Loucy (cell line): ENCODE measurements around the gene CBX7.

Experiments
- H2AFZ ChIP-seq: fragments of 200-600 bp; sonication (generic); 2 replicates; pipeline ENCODE4 v1.6.0; 2016; ENCODE audit warnings: antibody characterized with exemption, mild to moderate bottlenecking, low read length, moderate library complexity
- H3F3A ChIP-seq: fragments of 200-600 bp; 2 replicates; pipeline ENCODE4 v1.6.0; 2016; ENCODE audit warnings: antibody characterized with exemption, low read depth, mild to moderate bottlenecking
- H3K27me3 ChIP-seq: fragments of 200-600 bp; sonication (generic); 2 replicates; pipeline ENCODE4 v1.6.1; 2014; ENCODE audit warnings: low read length, mild to moderate bottlenecking; ENCODE audit not compliant: insufficient read depth, poor library complexity, severe bottlenecking
- H3K36me3 ChIP-seq: fragments of 200-600 bp; sonication (generic); 2 replicates; pipeline ENCODE4 v1.6.1; 2016; ENCODE audit warnings: low read length; ENCODE audit not compliant: insufficient read depth
- H3K4me1 ChIP-seq: fragments of 200-600 bp; sonication (generic); 2 replicates; pipeline ENCODE4 v1.5.1; 2014; ENCODE audit warnings: low read length, mild to moderate bottlenecking; ENCODE audit not compliant: insufficient read depth, poor library complexity, severe bottlenecking
- H3K4me2 ChIP-seq: fragments of 200-600 bp; sonication (generic); 2 replicates; pipeline ENCODE4 v1.6.0; 2014; ENCODE audit warnings: antibody characterized with exemption, low read length, low read depth, mild to moderate bottlenecking; ENCODE audit not compliant: poor library complexity, severe bottlenecking
- H3K4me3 ChIP-seq: fragments of 200-600 bp; sonication (generic); 2 replicates; pipeline ENCODE4 v1.5.1; 2014; ENCODE audit warnings: low read length, mild to moderate bottlenecking, mixed read lengths; ENCODE audit not compliant: poor library complexity, severe bottlenecking
- H3K79me2 ChIP-seq: fragments of 200-600 bp; sonication (generic); 2 replicates; pipeline ENCODE4 v1.6.1; 2014; ENCODE audit warnings: low read length; ENCODE audit not compliant: insufficient read depth
- H3K9ac ChIP-seq: fragments of 200-600 bp; sonication (generic); 2 replicates; pipeline ENCODE4 v1.6.0; 2014; ENCODE audit warnings: mild to moderate bottlenecking, low read depth, low read length, moderate library complexity; ENCODE audit not compliant: poor library complexity, severe bottlenecking
- H3K9me2 ChIP-seq: fragments of 200-600 bp; sonication (generic); replicated peaks from 2 replicates; pipeline ENCODE4 v1.6.1; 2016; ENCODE audit warnings: low read depth, low read length, mixed read lengths
- H3K9me3 ChIP-seq: fragments of 200-600 bp; sonication (generic); 2 replicates; pipeline ENCODE4 v1.6.1; 2014; ENCODE audit warnings: mild to moderate bottlenecking, antibody characterized with exemption, low read length, low read depth; ENCODE audit not compliant: insufficient read depth
- H4K20me1 ChIP-seq: fragments of 200-600 bp; sonication (generic); 2 replicates; pipeline ENCODE4 v1.6.0; 2014; ENCODE audit warnings: antibody characterized with exemption, low read length, mild to moderate bottlenecking; ENCODE audit not compliant: insufficient read depth, poor library complexity, severe bottlenecking
- EZH2phosphoT487 ChIP-seq: fragments of 200-600 bp; IDR thresholded peaks from 2 replicates; pipeline ENCODE4 v1.6.1; 2018; ENCODE audit warnings: antibody characterized with exemption, mild to moderate bottlenecking, moderate library complexity, borderline replicate concordance
- TF ChIP-seq, protein P1 (sequence below): fragments of 200-600 bp; sonication (generic); conservative IDR thresholded peaks from 2 replicates; pipeline ENCODE4 v1.5.1; 2014; ENCODE audit warnings: mild to moderate bottlenecking, antibody characterized with exemption, low read length

Gene CBX7

DNA sequence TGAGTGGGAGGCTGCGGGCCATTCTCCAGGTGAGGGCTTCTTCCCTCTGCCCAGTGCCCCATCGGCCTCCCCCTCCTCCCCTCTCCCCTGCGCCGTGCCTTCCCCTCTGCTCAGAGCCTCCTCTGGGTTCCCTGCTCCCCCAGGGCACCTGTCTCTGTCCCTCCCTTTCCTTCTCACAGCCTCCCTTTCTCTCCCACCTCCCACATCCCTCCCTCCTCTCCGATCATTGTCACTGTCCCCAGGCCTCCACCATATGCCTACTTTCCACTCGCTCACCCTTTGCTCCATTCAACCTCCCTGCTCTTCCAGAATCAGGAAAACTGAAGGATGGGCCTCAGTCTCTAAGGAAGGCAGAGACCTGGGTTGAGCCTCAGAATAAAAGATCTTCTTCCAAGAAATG, 65.4 kb downstream of the CBX7 start:
- no peaks in the 10 kb centered on the region for H3K36me3 ChIP-seq
- H3K9me2 ChIP-seq, result no peaks in the 10 kb centered on the region
- peaks cover 66% of the 10 kb centered on the region for H3K4me1 ChIP-seq
- no peak overlapping the region for H3K4me2 ChIP-seq
- peaks cover 4% of the 10 kb centered on the region; the same call in 1 of the 2 replicates for H3F3A ChIP-seq
- H4K20me1 ChIP-seq, result no peaks in the 10 kb centered on the region
- no peak overlapping the region for H3K9ac ChIP-seq
- H3K4me3 ChIP-seq, result no peak overlapping the region
- no peaks in the 10 kb centered on the region for H3K9me3 ChIP-seq
- no peaks in the 10 kb centered on the region for H3K27me3 ChIP-seq
- TF ChIP-seq, protein P1, sequence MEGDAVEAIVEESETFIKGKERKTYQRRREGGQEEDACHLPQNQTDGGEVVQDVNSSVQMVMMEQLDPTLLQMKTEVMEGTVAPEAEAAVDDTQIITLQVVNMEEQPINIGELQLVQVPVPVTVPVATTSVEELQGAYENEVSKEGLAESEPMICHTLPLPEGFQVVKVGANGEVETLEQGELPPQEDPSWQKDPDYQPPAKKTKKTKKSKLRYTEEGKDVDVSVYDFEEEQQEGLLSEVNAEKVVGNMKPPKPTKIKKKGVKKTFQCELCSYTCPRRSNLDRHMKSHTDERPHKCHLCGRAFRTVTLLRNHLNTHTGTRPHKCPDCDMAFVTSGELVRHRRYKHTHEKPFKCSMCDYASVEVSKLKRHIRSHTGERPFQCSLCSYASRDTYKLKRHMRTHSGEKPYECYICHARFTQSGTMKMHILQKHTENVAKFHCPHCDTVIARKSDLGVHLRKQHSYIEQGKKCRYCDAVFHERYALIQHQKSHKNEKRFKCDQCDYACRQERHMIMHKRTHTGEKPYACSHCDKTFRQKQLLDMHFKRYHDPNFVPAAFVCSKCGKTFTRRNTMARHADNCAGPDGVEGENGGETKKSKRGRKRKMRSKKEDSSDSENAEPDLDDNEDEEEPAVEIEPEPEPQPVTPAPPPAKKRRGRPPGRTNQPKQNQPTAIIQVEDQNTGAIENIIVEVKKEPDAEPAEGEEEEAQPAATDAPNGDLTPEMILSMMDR, result no peak
- no peak for TF ChIP-seq EZH2phosphoT487
- H2AFZ ChIP-seq, result no peak overlapping the region
- peaks cover 11% of the 10 kb centered on the region; the same call in 1 of the 2 replicates for H3K79me2 ChIP-seq

DNA sequence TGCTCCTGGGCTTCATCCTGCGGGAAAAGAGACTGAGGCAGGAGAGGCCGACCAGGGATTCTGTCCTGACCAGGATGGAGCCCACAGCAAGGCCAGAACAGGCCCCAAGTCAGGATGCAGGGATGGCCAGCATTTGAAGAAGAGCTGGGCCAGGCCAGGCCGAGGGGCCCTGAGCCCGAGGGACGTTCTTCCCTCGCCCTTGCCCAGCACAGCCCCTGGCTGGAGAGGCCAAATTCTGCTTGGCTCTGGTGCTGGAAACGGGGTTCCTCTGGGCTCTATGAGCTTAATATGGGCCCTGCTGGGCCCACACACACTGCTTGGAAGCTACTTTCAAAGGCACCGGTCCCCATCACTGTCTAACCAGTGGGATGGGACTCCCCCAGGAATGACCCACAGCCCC, 67.8 kb downstream of the CBX7 start:
- H3K9me3 ChIP-seq, result no peaks in the 10 kb centered on the region
- no peaks in the 10 kb centered on the region for H3F3A ChIP-seq
- no peak overlapping the region for H3K4me2 ChIP-seq
- H3K9ac ChIP-seq, result no peak overlapping the region
- peaks cover 29% of the 10 kb centered on the region for H3K79me2 ChIP-seq
- TF ChIP-seq, protein P1, result no peak
- TF ChIP-seq EZH2phosphoT487, result no peak
- no peak overlapping the region for H2AFZ ChIP-seq
- peaks cover 3% of the 10 kb centered on the region for H4K20me1 ChIP-seq
- H3K9me2 ChIP-seq, result no peaks in the 10 kb centered on the region
- no peaks in the 10 kb centered on the region for H3K36me3 ChIP-seq
- no peaks in the 10 kb centered on the region for H3K27me3 ChIP-seq
- H3K4me3 ChIP-seq, result no peak overlapping the region
- peaks cover 66% of the 10 kb centered on the region for H3K4me1 ChIP-seq

DNA sequence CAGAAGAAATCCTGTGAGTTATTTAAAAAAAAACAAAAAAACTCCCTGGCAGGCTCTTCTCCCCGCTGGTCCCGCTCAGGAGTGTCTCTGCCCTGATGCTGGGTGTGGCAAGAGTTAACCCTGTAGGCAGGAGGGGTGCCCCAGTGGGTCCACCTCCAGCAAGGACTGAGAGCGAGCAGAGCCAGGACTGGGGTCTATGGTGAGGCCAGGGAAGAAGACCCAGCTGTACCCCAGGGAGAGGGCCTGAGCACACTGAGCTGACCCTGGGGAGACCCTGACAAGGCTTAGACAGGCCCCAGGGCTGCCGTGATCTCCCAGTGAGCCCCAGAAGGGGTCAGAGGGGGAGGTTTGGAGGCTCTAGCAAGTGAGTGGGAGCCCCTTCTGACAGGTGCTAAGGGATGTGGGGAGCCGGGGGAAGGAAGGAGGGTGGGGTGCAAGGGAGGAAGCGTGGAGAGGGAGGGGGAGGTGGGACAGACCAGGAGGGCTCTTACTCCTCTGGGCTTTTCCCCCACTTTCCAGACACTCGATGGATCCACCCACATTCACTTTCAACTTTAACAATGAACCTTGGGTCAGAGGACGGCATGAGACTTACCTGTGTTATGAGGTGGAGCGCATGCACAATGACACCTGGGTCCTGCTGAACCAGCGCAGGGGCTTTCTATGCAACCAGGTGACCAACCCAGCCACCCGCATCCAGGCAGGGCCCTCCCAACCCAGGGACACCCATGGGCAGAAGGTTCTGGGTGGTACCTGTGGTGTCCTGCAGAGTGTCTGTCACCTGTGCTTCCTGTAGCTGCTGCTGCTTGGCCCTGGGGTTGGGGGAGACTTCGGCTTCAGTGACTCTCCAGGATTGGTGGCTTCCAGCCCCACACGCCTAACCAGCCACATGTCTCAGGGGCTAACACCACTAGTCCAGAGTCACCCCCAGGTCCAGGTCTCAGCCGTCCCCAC, 69.0 kb downstream of the CBX7 start:
- Histone ChIP-seq H3K9me3 (no peaks in the 10 kb centered on the region), H3K9me2 (no peaks in the 10 kb centered on the region), H4K20me1 (peaks cover 3% of the 10 kb centered on the region), H3K9ac (peak overlapping the region; percentile 9), H3K4me1 (peaks cover 58% of the 10 kb centered on the region), H3K27me3 (no peaks in the 10 kb centered on the region), H3K36me3 (no peaks in the 10 kb centered on the region), H2AFZ (no peak overlapping the region), H3F3A (no peaks in the 10 kb centered on the region), H3K4me2 (peak overlapping the region; percentile 18), H3K4me3 (no peak overlapping the region), H3K79me2 (peaks cover 41% of the 10 kb centered on the region)
- no peak for TF ChIP-seq EZH2phosphoT487
- TF ChIP-seq, protein P1, result no peak
